Measurements from ENCODE around the gene ENOPH1.

- TF ChIP-seq, protein P1, sequence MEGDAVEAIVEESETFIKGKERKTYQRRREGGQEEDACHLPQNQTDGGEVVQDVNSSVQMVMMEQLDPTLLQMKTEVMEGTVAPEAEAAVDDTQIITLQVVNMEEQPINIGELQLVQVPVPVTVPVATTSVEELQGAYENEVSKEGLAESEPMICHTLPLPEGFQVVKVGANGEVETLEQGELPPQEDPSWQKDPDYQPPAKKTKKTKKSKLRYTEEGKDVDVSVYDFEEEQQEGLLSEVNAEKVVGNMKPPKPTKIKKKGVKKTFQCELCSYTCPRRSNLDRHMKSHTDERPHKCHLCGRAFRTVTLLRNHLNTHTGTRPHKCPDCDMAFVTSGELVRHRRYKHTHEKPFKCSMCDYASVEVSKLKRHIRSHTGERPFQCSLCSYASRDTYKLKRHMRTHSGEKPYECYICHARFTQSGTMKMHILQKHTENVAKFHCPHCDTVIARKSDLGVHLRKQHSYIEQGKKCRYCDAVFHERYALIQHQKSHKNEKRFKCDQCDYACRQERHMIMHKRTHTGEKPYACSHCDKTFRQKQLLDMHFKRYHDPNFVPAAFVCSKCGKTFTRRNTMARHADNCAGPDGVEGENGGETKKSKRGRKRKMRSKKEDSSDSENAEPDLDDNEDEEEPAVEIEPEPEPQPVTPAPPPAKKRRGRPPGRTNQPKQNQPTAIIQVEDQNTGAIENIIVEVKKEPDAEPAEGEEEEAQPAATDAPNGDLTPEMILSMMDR (conservative IDR thresholded peaks at IDR 0.05 in 1 of 2, IDR thresholded peaks at IDR 0.05 in 1 of 2; ENCODE audit: extremely low read depth in 1 of 2, insufficient read depth in 1 of 2, low read depth in 1 of 2, low read length in 2 of 2): no peak
- TF ChIP-seq EZH2 (IDR thresholded peaks at IDR 0.05; ENCODE audit: borderline replicate concordance, low read length): no peak
Observed at GRCh38 chr4:82434949-82435348, 4.6 kb downstream of the ENOPH1 start.
